Measurements from ENCODE around the gene PAIP2.
A peak's percentile ranks its signal among the peaks of the same experiment; 100 is the strongest.

Gene PAIP2

GRCh38 chr5:139418793-139419192, 77.1 kb downstream of the PAIP2 start:
- Histone ChIP-seq H3K27ac (no peak overlapping the region), H3K4me3 (ENCODE audit: low read depth, low read length) (no peak overlapping the region), H3K36me3 (peaks cover 24% of the 10 kb centered on the region), H3K9me3 (ENCODE audit: severe bottlenecking) (no peaks in the 10 kb centered on the region), H3K27me3 (ENCODE audit: insufficient read depth, low read depth, severe bottlenecking) (no peaks in the 10 kb centered on the region)
- peak; percentile 46 for DNase-seq
- no peak for TF ChIP-seq CTCF (IDR thresholded peaks at IDR 0.05; ENCODE audit: low read depth, low read length)

All from WERI-Rb-1 (cell line).